Glutamatergic neuron (in vitro differentiated cells): ENCODE data around the gene JADE3. TPM values are rescaled to one million over a fixed set of nuclear protein-coding genes. Genes with fewer than 3 reads are reported as not detected.

Source experiments
- DNase-seq: peaks from one replicate; pipeline ENCODE4 v3.0.0; 2022
- H3K27ac Mint-ChIP-seq: one replicate; pipeline ENCODE4 v1.8.0; 2020; ENCODE audit warnings: mild to moderate bottlenecking, mixed read lengths, inconsistent platforms; ENCODE audit not compliant: unreplicated experiment
- H3K27me3 Mint-ChIP-seq: one replicate; pipeline ENCODE4 v1.8.0; 2020; ENCODE audit warnings: mild to moderate bottlenecking, moderate library complexity, mixed read lengths, inconsistent platforms; ENCODE audit not compliant: unreplicated experiment
- H3K36me3 Mint-ChIP-seq: one replicate; pipeline ENCODE4 v1.8.0; 2020; ENCODE audit warnings: mild to moderate bottlenecking, mixed read lengths, inconsistent platforms; ENCODE audit not compliant: unreplicated experiment
- H3K4me1 Mint-ChIP-seq: one replicate; pipeline ENCODE4 v1.8.0; 2020; ENCODE audit warnings: mild to moderate bottlenecking, low read depth, mixed read lengths, inconsistent platforms; ENCODE audit not compliant: unreplicated experiment
- H3K4me3 Mint-ChIP-seq: one replicate; pipeline ENCODE4 v1.8.0; 2020; ENCODE audit warnings: mild to moderate bottlenecking, mixed read lengths, inconsistent platforms; ENCODE audit not compliant: unreplicated experiment
- H3K9me3 Mint-ChIP-seq: one replicate; pipeline ENCODE4 v1.8.0; 2020; ENCODE audit warnings: mild to moderate bottlenecking, moderate library complexity, mixed read lengths, inconsistent platforms; ENCODE audit not compliant: unreplicated experiment
- CTCF ChIP-seq: fragments of 200-600 bp; sonication (generic); IDR thresholded peaks from one replicate; pipeline ENCODE4 v1.5.0; 2021; ENCODE audit not compliant: partially characterized antibody, unreplicated experiment
- total RNA-seq: library from RNA; stranded (reverse); fragmentation: NEBNext Ultra II Directional; extraction: Animal tissue kit (Norgen Biotek cat#: 25700); gene quantifications from one replicate; pipeline ENCODE4 v1.2.1, GENCODE V29; 2021; ENCODE audit not compliant: unreplicated experiment

The JADE3 gene
- total RNA-seq, 1 donor from 2014 or later, result 14.0 TPM

GRCh38 chrX:46913667-46914066, 1.4 kb downstream of the JADE3 start:
- H3K9me3 Mint-ChIP-seq, result peaks cover 6% of the 10 kb centered on the region
- peaks cover 6% of the 10 kb centered on the region for H3K4me1 Mint-ChIP-seq
- no peaks in the 10 kb centered on the region for H3K27me3 Mint-ChIP-seq
- no peak for TF ChIP-seq CTCF
- peak overlapping the region; percentile 64 for H3K27ac Mint-ChIP-seq
- peak overlapping the region; percentile 91 for H3K4me3 Mint-ChIP-seq
- H3K36me3 Mint-ChIP-seq, result no peaks in the 10 kb centered on the region
- DNase-seq, result no peak

GRCh38 chrX:46916273-46916672, 4.1 kb downstream of the JADE3 start:
- H3K27ac Mint-ChIP-seq, result no peak overlapping the region
- H3K4me1 Mint-ChIP-seq, result peaks cover 6% of the 10 kb centered on the region
- H3K36me3 Mint-ChIP-seq, result no peaks in the 10 kb centered on the region
- H3K9me3 Mint-ChIP-seq, result peaks cover 6% of the 10 kb centered on the region
- no peak for DNase-seq
- TF ChIP-seq CTCF, result no peak
- no peaks in the 10 kb centered on the region for H3K27me3 Mint-ChIP-seq
- H3K4me3 Mint-ChIP-seq, result no peak overlapping the region

GRCh38 chrX:46917622-46918021, 5.4 kb downstream of the JADE3 start:
- TF ChIP-seq CTCF, result no peak
- Mint-ChIP-seq H3K4me3 (no peak overlapping the region), H3K27me3 (peaks cover 2% of the 10 kb centered on the region), H3K27ac (no peak overlapping the region), H3K4me1 (peaks cover 6% of the 10 kb centered on the region), H3K9me3 (peaks cover 4% of the 10 kb centered on the region), H3K36me3 (no peaks in the 10 kb centered on the region)
- no peak for DNase-seq

GRCh38 chrX:46918434-46918833, 6.2 kb downstream of the JADE3 start:
- DNase-seq, result no peak
- Mint-ChIP-seq H3K36me3 (no peaks in the 10 kb centered on the region), H3K27me3 (peaks cover 2% of the 10 kb centered on the region), H3K4me3 (no peak overlapping the region), H3K27ac (no peak overlapping the region), H3K9me3 (peaks cover 2% of the 10 kb centered on the region), H3K4me1 (peaks cover 6% of the 10 kb centered on the region)
- TF ChIP-seq CTCF, result no peak

- H3K36me3 Mint-ChIP-seq, result no peaks in the 10 kb centered on the region
- no peak overlapping the region for H3K27ac Mint-ChIP-seq
- no peaks in the 10 kb centered on the region for H3K9me3 Mint-ChIP-seq
- H3K27me3 Mint-ChIP-seq, result peaks cover 2% of the 10 kb centered on the region
- H3K4me3 Mint-ChIP-seq, result no peak overlapping the region
- no peak for DNase-seq
- no peak for TF ChIP-seq CTCF
- peaks cover 6% of the 10 kb centered on the region for H3K4me1 Mint-ChIP-seq
Observed at GRCh38 chrX:46920235-46920634, 8.0 kb downstream of the JADE3 start.
